Measurements from ENCODE around the gene HLF.

HLF gene

DNA sequence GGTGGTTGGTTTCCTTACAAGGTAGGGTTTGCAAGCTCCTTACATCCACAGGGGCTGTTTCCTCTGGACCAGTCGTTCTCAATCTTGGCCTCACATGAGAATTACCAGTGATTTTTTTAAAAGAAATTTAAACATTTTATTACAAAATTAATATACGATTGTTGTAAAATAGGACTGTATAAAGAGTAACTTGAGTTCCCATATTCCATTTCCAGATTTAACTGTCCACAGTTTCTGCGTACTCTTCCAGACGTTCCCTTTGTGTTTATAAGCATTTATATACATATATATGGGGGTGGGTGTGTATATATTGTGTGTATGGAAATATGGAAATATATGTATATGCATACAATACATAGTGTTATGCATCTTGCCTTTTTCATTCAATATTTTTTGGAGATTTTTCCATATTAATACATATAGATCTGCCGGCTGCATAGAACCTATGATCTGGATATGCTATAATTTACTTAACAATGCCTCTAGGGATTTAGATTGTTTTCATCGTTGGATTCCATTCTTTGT is 31.5 kb downstream of the HLF start:
- no peak overlapping the region for H3K4me3 ChIP-seq (replicated peaks; ENCODE audit: insufficient read depth, low read length)
- no peak for DNase-seq (ENCODE audit: low read depth in 1 of 2, low spot score in 1 of 2)

DNA sequence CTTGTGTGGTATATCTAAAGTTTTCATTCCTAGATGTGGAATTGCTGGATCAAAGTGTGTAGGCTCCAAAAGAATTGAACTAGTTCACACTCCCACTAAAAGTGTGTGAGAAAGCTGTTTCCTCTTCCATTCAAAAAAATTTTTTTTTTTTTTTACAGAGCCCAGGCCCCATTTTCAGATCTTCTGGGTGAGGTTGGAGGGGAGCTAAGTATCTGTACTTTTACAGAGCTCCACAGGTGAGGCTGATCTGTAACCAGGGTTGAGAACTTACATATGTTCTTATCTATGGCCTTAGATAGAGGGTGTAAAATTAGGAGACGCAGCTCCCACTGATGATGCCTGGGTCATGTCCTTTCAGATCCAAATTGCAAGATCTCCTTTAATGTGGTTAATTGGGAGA is 31.9 kb downstream of the HLF start:
- TF ChIP-seq POLR2AphosphoS5 (IDR thresholded peaks at IDR 0.05; ENCODE audit: low read depth): no peak
- TF ChIP-seq, protein P1, sequence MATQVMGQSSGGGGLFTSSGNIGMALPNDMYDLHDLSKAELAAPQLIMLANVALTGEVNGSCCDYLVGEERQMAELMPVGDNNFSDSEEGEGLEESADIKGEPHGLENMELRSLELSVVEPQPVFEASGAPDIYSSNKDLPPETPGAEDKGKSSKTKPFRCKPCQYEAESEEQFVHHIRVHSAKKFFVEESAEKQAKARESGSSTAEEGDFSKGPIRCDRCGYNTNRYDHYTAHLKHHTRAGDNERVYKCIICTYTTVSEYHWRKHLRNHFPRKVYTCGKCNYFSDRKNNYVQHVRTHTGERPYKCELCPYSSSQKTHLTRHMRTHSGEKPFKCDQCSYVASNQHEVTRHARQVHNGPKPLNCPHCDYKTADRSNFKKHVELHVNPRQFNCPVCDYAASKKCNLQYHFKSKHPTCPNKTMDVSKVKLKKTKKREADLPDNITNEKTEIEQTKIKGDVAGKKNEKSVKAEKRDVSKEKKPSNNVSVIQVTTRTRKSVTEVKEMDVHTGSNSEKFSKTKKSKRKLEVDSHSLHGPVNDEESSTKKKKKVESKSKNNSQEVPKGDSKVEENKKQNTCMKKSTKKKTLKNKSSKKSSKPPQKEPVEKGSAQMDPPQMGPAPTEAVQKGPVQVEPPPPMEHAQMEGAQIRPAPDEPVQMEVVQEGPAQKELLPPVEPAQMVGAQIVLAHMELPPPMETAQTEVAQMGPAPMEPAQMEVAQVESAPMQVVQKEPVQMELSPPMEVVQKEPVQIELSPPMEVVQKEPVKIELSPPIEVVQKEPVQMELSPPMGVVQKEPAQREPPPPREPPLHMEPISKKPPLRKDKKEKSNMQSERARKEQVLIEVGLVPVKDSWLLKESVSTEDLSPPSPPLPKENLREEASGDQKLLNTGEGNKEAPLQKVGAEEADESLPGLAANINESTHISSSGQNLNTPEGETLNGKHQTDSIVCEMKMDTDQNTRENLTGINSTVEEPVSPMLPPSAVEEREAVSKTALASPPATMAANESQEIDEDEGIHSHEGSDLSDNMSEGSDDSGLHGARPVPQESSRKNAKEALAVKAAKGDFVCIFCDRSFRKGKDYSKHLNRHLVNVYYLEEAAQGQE (IDR thresholded peaks at IDR 0.05; ENCODE audit: insufficient replicate concordance, low read depth): no peak
- no peak for TF ChIP-seq GABPA (IDR thresholded peaks at IDR 0.05; ENCODE audit: low read depth)
- TF ChIP-seq SPI1 (IDR thresholded peaks at IDR 0.05; ENCODE audit: borderline replicate concordance, low read depth): no peak
- TF ChIP-seq CTCF (IDR thresholded peaks at IDR 0.05; ENCODE audit: insufficient read depth, low read length): no peak
- no peak overlapping the region for H3K4me3 ChIP-seq (replicated peaks; ENCODE audit: insufficient read depth, low read length)
- no peaks in the 10 kb centered on the region for H3K27me3 ChIP-seq (ENCODE audit: insufficient read depth, poor library complexity, severe bottlenecking)
- DNase-seq (ENCODE audit: low read depth in 1 of 2, low spot score in 1 of 2): no peak
- no peak overlapping the region for H3K27ac ChIP-seq (replicated peaks)

More for the DNA sequence above, 31.5 kb downstream of the HLF start:
- H3K27me3 ChIP-seq (ENCODE audit: insufficient read depth, poor library complexity, severe bottlenecking): no peaks in the 10 kb centered on the region
- no peak for TF ChIP-seq GABPA (IDR thresholded peaks at IDR 0.05; ENCODE audit: low read depth)
- TF ChIP-seq, protein P1 (IDR thresholded peaks at IDR 0.05; ENCODE audit: insufficient replicate concordance, low read depth): no peak
- TF ChIP-seq SPI1 (IDR thresholded peaks at IDR 0.05; ENCODE audit: borderline replicate concordance, low read depth): no peak
- no peak for TF ChIP-seq CTCF (IDR thresholded peaks at IDR 0.05; ENCODE audit: insufficient read depth, low read length)
- no peak for TF ChIP-seq POLR2AphosphoS5 (IDR thresholded peaks at IDR 0.05; ENCODE audit: low read depth)
- H3K27ac ChIP-seq (replicated peaks): no peak overlapping the region

- no peaks in the 10 kb centered on the region for H3K27me3 ChIP-seq (ENCODE audit: insufficient read depth, poor library complexity, severe bottlenecking)
- DNase-seq (ENCODE audit: low read depth in 1 of 2, low spot score in 1 of 2): no peak
- no peak overlapping the region for H3K4me3 ChIP-seq (replicated peaks; ENCODE audit: insufficient read depth, low read length)
- TF ChIP-seq GABPA (IDR thresholded peaks at IDR 0.05; ENCODE audit: low read depth): no peak
- TF ChIP-seq, protein P1 (IDR thresholded peaks at IDR 0.05; ENCODE audit: insufficient replicate concordance, low read depth): no peak
- TF ChIP-seq SPI1 (IDR thresholded peaks at IDR 0.05; ENCODE audit: borderline replicate concordance, low read depth): no peak
- no peak for TF ChIP-seq POLR2AphosphoS5 (IDR thresholded peaks at IDR 0.05; ENCODE audit: low read depth)
- H3K27ac ChIP-seq (replicated peaks): no peak overlapping the region
Measured at GRCh38 chr17:55298111-55298730, 33.5 kb downstream of the HLF start.
